OCI-M2 (cell line): Measurements from ENCODE around the gene GIMAP1.

Experiments
- DNase-seq: peaks from one replicate; lab custom pipeline; 2025; ENCODE audit not compliant: unreplicated experiment; lab: John Stamatoyannopoulos, UW

Gene GIMAP1

DNA sequence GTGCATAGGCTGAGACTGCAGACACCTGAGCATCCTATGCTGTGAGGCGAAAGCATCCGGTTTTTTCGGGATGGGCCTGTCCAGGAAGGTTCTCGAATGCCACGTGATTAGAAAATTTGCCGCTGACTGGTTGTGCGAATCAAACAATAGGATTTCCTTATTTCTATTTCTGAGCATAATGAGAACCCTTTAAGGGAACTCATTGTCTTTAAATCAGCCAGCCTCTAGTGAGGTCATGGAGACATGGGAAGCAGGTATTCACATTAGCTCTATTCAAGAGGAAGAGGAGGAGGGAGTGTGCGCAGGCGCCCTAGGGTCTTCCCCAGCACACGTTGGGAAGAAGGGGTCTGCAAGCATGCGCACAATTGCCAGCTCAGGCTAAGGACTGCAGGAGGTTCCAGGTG lies 5.6 kb downstream of the GIMAP1 start:
- DNase-seq, result no peak

DNA sequence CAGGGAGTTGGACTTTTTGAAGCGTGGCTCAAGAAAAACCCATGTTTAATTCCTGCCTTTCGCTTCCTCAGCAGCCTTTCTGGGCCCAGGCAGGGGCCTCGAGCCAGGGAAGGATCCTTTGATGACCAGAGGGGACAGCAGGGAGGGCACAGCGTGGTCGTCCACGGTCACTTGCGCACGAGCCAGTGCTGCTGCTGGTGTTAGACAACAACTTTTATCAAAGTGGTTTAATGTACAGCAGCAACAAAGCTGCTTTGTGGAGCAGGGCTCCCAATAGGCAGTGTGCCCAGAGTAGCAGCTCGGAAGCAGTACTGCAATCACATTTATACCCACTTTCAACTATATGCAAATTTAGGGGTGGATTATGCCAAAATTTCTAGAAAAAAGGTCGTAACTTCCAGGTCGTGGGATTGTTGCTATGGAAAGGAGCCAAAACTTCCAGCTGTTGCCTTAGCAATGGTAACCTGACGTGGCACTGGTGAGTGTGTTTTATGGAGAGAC lies 6.1 kb downstream of the GIMAP1 start:
- no peak for DNase-seq

DNA sequence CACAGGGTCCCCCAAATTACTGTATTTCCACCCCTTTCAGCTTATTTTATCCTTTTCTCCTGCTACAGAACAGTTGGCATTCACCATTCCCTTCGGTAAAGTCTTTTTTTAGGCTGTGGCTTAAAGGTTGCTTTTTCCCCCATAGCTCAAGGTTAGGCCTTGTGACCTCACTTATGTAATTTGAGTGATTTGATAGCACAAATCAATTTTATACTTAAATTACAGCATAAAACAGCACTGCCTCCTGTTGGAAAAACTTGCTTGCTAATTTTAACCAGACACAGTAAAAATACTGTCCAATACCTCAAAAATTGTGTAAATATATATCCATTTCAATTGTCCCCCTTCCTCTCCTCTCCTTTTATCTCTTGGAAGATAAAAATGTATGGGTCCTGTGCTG lies 7.1 kb downstream of the GIMAP1 start:
- no peak for DNase-seq

DNA sequence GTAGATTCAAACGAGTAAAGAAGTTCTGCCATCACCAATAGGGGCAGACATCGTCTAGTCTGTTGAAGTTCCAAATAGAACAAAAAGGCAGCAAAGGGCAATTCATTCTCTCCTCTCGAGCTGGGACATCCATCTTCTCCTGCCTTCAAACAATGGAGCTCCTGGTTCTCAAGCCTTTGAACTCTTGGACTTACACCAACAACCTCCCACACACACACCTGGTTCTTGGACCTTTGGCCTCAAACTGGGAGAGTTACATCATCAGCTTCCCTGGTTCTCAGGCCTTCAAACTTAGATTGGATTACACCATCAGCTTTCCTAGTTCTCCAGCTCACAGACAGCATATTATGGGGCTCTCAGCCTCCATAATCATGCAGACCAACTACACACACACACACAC lies 11.0 kb downstream of the GIMAP1 start:
- no peak for DNase-seq

DNA sequence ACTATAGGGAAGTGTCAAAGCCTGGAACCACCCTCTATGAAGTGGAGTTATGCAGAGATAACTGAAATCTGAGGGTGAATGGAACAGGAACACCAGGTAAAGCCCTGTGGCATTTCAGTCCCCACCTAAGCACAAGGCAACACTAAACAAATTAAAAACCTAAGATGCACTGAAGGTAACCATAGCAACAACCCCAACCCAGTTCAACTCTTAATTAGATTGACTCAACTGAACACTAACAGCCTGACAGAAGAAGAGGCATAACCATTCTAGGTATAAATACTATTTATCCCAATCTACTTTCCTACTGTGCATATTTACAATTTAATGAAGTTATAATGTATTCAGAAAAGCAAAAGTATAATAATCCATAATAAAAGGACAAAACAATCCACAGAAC lies 11.6 kb downstream of the GIMAP1 start:
- no peak for DNase-seq

DNA sequence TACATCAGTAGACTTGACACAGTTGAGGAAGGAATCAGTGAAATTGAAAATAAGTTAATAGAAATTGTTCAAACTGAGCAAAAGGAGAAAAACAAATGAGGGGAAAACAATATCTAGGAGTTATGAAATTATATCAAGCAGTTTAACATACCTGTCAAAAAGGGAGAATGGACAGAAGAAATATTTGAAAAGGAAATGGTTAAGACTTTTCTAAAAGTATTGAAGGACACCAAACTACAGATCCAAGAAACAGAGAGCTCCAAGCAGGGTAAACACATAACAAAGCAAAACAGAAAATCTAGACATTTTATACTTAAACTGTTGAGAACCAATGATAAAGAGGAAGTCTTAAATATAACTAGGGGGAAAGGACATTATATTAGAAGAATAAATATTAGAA lies 12.2 kb downstream of the GIMAP1 start:
- DNase-seq, result no peak

DNA sequence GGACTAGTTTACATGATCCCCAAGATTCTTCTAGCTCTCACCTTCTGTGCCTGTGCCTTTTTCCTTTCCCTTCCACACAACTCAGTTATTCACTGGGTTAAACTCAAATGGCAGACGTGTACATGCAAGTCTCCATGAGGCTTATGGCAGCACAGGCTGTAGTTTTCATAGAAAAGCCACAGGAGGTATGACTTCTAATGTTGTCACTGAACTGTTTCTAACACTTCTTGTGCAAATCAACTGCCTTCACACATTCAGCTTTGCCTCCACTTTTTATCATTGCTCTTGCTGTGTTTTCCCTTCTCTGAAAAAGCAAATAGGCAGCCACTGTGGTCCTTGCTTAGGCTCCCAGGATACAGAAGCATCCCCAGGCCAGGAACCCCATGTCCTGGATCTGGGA lies 15.5 kb downstream of the GIMAP1 start:
- DNase-seq, result no peak

DNA sequence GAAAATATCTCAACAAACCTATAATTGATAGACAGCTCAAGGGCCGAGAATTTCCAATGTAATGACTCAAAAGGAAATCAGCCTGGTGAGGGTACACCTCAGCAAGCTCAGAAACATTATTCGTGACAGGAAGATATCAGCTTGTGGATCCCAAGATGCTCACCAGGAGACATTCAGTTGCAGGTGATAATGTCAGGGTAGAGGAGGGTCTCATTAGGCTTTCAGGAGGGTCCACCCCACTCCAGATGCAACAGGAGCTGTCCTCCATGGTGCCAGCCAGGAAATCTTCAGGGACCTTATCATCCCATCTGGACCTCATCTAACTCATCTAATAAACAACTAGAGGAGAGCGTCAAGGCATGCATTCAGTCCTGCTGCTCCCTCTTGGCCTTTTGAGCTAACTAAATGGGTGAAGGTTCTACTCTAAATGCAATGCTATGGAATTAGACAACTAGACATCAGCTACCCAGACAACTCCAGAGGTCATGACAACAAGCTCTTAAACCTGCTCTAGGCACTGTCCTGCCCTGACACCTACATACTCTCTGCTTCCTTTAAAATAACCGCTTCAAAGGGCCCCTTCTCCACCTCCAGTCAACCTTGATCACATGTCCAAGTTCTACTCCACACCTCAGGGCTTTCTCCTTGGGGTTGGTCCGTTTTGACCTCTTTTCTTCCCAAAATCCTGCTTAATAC lies 16.5 kb downstream of the GIMAP1 start:
- DNase-seq, result no peak

DNA sequence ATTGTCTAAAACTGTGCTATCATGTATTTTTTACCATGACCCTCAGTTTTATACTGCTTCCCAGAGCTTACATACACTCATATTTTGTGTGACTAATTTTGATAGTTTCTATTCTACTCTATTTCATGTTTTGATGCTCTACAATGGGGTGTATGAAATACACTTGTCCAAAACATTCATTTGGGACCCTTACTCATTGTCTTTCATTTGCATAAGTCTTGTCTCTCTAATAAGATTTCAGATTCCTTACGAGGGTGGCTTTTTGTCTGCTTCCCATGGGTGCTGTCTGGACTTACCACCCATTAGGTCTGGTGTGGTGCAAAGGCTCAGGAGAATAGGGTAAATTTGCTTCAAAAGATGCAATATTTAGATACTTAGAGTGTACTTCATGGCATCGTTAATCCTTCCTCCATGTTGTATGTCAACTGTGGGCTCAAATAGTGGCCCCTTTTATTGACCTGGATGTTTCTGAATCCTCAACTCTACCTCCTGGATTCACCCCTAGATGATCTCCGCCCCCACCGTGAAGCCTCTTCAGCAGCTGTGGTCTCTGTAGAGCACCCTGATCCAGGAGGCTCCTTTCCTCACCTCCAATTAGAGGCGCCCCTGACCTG lies 17.2 kb downstream of the GIMAP1 start:
- no peak for DNase-seq

DNA sequence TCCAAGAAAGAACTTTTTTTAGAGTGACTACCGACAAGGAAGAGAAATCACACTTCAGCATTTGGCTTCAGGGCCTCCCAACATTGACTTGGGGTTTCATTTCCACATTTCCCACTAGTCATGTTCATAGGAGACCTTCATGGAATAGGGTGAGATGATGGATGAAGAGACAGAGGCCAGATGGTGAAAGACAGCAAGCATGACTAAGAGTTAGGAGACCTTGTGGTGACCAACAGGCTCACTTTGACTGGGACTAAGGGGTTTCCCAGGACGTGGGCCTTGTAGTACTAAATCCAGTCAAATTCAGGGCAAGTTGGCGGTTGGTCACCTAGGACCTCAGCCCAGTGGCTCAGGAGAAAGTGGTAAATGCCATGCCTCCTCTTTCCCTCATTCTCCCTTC lies 17.8 kb downstream of the GIMAP1 start:
- no peak for DNase-seq

DNA sequence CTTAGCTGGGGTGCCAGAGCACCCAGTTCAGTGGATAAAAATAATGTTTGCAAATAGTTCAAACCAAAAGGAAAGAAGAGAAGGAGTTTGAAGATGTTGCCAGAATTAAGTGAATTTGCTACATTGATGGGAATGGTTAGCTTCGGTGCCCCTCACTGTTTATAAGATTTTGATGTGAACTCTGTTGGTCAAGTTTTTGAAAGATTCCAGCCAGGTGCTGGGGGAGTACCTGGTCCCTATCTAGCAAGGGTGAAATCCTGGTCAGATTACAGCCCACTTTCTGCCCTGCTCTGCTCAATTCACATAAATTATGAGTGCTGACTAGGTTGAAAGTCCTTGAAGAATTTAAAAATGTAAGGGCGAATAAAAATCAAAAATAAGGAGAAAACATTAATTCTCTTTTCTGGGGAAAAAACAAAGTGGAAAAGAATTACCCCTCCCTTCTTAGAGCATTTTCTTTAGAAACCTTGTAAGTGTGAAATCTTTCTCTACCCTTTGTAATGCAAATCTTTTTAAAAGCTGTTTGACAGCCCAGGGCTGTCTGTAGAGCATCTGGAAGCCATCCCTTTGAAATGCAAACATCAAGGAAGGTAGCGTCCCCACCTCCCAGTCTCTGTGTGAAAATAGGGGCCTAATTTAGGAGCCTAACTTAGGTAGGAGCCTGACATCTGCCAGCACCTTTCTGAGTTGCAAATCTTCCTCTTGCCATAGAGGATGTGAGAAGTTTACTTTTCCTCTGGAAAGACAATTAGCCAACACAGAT lies 19.4 kb downstream of the GIMAP1 start:
- no peak for DNase-seq

DNA sequence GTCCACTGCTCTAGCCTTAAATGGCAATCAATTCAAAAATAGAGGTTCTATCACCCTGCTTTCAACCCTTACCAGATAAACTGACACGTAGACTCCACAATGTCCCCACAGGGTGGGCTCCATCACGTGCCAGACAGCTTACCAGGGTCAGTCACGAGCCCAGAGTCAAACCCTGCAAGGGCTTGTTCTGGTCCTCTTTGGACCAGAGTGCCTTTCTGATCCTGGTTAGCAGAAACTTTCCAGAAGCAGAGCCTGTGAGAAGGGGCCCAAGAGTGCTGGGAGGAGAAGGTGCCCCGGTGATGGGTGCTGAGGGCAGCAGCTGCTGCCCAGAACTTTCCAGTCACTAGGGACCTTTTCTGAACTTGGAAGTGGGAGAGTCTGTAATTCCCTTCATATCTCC lies 20.5 kb downstream of the GIMAP1 start:
- DNase-seq, result no peak

DNA sequence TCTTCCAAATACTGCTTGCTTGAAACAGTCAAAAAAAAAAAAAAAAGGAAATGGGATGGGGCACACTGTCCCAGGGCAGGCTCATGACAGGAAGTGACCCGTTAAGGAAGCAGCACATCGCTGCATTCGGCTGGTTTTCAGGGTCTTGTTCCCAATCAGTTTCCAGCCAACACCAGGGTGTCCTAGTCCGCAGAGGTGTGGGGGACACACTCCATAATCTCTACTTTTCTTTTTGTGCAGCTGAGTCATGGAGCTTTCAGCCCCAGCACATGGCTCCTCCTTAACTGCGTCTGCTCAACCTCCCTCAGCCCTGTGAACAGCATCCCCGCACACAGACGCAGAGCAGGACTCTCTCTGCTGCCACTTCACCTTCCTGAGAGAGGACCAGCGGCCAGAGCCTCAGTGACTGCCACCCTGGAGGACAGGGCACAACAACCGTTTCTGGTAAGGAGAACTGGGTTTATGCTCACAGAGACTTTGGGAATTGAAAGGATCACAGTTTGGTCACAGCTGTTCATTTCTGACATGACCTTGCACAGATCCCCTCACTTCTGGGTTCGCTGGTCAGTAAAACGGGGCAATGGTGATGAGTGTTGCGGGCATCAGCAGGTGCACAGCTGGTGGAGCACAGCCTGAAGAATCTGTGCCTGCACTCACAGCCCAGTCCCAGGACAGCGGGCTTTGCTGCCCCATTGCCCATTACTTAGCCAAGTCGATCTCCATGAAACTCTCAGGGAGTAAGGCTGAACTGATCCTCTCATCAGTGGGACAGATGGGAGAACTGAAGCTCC lies 21.0 kb downstream of the GIMAP1 start, which contains the start of gene GIMAP5:
TSS of gene GIMAP5 (plus strand) at position 154 of the 791 bp plus-strand sequence. CDS start 3,467 bp downstream, outside the sequence.
- no peak for DNase-seq

DNA sequence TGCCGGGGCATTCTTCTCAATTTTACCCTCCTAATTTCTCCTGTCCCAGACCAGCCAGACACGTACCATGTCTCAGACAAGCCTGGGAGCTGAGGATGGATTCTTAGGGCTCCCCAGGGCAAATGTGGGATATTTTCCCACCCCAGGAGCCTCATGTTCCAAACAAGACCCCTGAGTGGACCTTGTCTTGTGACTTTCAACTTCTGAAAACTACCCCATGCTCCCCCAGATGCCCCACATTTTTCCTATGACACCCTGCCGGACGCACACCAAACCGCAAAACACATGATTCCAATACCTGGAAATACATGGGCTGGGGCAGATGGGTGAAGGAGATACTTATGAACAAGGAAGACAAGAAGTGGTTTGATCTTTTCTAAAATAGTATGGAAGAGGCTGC lies 21.7 kb downstream of the GIMAP1 start:
- no peak for DNase-seq

DNA sequence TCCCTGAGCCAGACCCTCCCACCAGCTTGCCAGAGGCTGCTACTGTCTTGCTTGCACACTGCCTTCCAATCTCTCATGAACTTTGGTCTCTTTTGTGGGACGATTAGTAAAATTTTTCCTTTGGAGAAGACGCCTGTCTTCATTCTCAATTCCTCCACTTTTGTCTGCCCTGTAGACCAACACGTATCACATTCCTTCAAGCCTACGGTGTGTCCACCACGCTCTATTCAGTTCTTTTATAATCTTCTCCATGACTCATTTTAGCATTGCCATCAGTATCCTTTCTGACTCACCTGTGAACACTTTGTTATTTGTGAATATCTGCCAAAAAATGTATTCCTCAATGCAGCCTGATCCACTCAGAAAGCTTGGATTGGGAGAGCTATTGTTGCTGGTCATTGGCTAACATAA lies 22.2 kb downstream of the GIMAP1 start:
- no peak for DNase-seq

DNA sequence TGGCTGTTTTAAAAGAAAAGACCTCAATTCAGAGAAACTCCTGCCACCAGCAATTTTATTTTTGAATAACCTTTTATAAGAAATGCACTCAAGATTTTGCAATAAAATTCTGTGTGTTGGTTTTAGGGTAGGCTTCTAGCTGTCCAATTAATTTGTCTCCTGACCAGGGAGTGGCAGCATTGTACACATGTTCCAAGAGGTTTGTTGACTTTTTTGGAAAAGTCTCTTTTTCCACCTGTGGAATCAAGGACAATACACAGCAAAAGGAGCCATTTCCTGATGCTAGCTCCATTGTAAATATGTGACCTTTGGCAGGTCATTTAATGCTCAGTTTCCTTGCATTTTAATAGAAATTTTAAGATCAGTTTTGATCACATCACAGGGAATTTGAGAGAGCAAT lies 22.6 kb downstream of the GIMAP1 start:
- DNase-seq, result no peak

DNA sequence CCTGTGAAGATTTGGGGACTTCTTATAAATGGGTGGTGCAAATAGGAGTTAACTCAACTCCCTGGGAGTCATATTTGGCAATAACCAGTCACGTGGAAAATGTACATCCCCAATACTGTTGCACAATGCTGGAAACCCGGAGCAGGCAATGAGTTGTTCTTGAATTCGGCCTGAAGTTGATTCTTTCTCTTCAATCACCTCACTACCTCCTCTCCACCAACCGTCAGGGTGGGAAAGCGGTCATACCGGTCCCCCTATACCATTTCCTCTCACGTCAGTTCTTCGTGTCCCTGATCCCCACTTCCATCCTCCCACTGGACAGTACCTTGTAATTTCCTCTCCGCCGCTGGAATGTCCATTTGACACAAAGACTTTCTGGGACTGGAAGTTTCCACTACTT lies 23.6 kb downstream of the GIMAP1 start:
- DNase-seq, result no peak

DNA sequence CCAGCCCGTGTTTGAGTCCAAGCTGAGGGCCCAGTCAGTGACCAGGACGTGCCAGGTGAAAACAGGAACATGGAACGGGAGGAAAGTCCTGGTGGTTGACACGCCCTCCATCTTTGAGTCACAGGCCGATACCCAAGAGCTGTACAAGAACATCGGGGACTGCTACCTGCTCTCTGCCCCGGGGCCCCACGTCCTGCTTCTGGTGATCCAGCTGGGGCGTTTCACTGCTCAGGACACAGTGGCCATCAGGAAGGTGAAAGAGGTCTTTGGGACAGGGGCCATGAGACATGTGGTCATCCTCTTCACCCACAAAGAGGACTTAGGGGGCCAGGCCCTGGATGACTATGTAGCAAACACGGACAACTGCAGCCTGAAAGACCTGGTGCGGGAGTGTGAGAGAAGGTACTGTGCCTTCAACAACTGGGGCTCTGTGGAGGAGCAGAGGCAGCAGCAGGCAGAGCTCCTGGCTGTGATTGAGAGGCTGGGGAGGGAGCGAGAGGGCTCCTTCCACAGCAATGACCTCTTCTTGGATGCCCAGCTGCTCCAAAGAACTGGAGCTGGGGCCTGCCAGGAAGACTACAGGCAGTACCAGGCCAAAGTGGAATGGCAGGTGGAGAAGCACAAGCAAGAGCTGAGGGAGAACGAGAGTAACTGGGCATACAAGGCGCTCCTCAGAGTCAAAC lies 26.0 kb downstream of the GIMAP1 start:
- DNase-seq, result no peak

DNA sequence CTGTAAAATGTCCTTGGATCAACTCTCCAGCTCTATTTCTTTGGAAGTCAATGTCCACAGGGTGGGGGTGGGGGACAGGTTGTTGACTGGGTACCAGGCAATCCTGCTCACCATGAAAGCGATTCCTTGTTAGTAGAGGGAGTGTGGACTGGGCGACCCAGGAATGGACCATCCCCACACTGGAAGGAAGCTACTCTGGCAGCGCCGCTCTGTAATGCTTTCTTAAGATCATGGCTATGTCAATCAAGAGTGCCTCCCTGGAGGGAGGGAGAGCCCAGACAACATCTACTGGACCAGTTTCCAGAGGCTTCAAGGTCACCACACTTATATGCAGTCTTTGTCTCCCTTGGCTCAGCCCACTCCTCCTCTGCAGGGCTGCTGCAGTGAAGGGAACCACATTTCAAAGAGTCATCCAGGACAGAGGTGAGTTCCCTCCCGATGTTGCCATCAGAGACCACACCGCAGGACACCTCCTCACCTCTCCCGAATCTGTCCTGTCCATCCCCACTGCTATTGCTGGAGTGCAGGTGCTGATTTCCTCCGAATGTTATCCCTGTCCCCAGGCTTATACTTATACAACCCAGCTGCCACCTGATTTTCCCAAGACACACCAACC lies 27.7 kb downstream of the GIMAP1 start:
- no peak for DNase-seq

DNA sequence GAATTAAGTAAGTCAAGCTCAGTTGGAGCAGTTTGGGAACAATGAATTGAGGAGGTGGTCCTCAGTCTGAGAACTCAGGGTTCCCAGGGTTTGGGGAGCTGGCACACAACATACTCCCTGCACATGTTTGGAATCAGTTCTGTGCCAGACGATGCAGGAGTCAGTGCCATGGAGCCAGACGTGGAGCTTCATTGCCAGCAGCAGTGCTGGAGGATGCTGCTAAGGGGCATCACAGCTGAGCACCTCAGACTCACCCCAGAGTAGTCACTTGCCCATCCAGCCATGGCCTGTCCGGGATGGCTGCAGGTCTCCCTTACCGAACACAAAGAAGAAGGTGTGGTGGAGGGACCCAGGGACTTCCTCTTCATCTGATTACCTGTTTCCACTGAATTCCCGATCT lies 28.7 kb downstream of the GIMAP1 start:
- no peak for DNase-seq
